HG03175 (cell line): ENCODE data around the gene DDAH1.

Source experiments
- ATAC-seq: cut with Tn5 transposase; IDR thresholded peaks from one replicate; pipeline ENCODE4 v1.9.1; 2021; ENCODE audit warnings: mild to moderate bottlenecking, moderate library complexity; ENCODE audit not compliant: unreplicated experiment

Gene DDAH1

GRCh38 chr1:85313888-85314696 is 150.9 kb downstream of the DDAH1 start:
- ATAC-seq = no peak

- ATAC-seq = no peak
Observed at GRCh38 chr1:85311818-85312217, 153.1 kb downstream of the DDAH1 start.

GRCh38 chr1:85308833-85309350 is 156.1 kb downstream of the DDAH1 start:
- ATAC-seq = no peak

- peak; percentile 86 for ATAC-seq
Observed at GRCh38 chr1:85307987-85308832, 156.7 kb downstream of the DDAH1 start.

DNA sequence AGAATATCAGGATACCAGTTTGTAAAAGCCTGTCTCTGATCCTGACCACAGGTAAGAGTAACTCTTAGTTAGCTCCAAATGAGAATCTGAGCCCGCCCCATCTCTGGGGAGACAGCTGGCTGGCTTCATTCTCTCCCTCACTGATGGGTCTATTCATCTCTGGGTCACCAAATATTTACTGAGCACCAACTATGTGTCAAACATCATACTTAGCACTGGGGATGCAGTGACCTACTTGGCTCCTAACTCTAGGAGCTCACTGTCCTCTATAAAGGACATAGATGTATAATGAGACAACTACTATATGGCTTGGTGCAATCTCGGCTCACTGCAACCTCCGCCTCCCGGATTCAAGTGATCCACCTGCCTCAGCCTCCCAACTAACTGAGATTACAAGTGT is 158.7 kb downstream of the DDAH1 start:
- ATAC-seq = no peak

GRCh38 chr1:85303440-85304162 is 161.4 kb downstream of the DDAH1 start:
- peak; percentile 39 for ATAC-seq

GRCh38 chr1:85300140-85300539 is 164.8 kb downstream of the DDAH1 start:
- ATAC-seq = no peak

GRCh38 chr1:85297855-85298629 is 166.9 kb downstream of the DDAH1 start:
- ATAC-seq = peak; percentile 98

- ATAC-seq = no peak
Observed at GRCh38 chr1:85297538-85297854, 167.5 kb downstream of the DDAH1 start.

GRCh38 chr1:85296980-85297379 is 168.0 kb downstream of the DDAH1 start:
- no peak for ATAC-seq

DNA sequence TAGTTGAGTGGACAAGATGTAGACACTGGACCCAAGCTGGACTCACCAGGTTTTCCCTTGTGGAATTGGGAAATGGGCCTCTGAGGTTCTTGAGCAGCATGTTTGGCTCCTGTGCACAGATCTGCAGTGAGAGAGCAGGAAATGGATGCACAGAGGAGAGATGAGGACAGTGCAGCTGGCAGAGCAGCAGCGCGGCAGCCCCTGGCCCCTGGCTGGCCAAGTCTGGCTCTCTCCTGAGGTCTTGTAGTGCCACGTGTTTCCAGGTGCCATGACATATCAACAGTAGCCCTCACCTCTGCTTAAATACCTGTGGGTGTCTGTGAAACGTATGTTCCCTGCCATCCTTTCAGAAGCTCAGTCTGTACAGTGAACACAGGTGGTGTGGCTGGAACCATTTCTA is 169.3 kb downstream of the DDAH1 start:
- ATAC-seq = no peak

GRCh38 chr1:85295006-85295431 is 169.9 kb downstream of the DDAH1 start:
- ATAC-seq = no peak

GRCh38 chr1:85290826-85291225 is 174.1 kb downstream of the DDAH1 start:
- no peak for ATAC-seq

DNA sequence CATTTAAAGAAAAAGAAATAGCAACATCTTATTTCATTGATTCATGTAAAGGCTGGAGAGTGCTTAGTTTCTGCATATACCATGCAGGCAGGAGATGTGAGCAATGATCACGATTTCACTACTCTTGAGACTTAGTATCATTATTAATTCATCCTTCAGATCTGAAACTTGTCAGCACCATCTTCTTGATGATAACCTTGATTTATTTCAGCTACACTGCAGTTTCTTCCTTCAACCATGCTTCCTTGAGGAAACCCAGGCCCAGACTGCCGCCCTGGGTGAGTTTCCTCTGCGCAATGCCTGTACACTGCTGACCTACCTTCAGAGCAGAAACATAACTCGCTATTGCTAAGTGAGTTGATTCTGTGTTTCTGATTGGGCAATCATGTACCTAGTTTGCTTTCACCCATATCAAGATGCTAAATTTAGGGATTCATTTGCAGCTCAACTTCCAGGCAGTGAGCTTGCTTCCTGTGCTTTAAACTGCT is 175.1 kb downstream of the DDAH1 start:
- ATAC-seq = no peak

DNA sequence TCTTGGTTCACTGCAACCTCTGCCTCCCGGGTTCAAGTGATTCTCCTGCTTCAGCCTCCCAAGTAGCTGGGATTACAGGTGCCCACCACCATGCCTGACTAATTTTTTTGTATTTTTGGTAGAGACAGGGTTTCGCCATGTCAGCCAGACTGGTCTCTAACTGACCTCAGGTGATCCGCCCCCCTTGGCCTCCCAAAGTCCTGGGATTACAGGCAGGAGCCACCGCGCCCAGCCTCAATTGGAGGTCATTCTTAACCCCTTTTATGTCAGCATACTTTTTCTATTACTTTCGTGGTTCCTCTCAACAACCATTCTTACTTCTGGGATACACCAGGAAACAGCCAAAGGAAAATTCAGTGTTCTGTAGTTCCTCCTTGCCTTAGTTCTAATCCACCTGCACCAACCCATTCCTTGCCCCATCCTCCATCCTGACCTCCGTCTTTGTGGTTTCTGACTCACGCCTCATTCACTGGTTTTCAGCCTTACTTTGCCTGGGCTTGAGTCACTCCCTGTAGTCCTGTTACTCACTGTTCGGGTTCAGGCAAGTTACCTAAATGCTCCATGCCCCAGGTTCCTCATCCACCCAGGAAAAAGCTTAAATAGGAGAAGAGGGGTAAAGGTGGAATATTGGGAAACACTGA is 175.6 kb downstream of the DDAH1 start:
- ATAC-seq = no peak

DNA sequence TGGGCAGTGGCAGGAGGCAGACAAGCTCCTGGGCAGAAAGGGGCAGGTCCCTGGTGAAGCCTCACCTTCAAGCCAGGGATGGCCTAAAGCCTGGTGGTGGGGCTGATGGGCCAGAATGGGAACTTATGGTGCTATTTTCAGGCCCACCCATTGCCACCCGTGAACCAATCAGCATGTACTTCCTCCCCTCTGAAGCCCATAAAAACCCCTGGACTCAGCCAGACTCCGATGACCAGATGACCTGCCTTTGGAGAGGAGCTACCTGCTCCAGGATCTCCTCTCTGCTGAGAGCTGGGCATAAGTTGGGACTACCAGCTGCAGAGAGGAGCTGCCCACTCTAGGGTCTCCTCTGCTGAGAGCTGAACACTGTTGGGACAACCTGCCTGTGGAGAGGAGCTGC is 180.8 kb downstream of the DDAH1 start:
- ATAC-seq = no peak

GRCh38 chr1:85283475-85284199 is 181.3 kb downstream of the DDAH1 start:
- no peak for ATAC-seq

- ATAC-seq = peak; percentile 44
Observed at GRCh38 chr1:85282424-85282823, 182.5 kb downstream of the DDAH1 start.

DNA sequence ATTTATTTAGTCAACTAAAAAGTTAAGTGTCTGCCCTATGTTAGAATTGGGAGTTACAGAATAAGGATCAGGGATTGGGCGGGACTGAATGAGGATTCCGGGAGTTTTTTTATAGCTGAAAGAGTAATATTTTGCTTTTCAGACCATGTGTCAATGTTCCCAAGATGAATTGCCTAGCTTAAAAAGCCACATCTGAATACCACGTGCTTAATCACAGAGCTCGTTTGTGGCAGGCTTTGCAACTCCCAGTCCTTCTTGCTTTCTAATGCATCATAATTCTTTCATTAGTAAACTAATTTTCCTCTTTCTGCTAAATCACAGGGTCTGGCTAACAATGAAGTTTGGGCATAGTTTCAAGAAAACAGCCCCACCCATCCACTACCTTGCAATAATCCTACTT is 184.3 kb downstream of the DDAH1 start:
- no peak for ATAC-seq
